IMR-90 (cell line): ENCODE data around the gene TXNDC5.

ENCODE experiments used
- CTCF ChIP-seq: conservative IDR thresholded peaks from 2 replicates; pipeline ENCODE4 v1.5.1; 2012; ENCODE audit warnings: mild to moderate bottlenecking, low read depth, low read length, improper control_type of control experiment
- NFE2L2 ChIP-seq: fragments of 150-350 bp; IDR thresholded peaks from 2 replicates; pipeline ENCODE4 v1.6.1; 2016; ENCODE audit warnings: low read depth, mild to moderate bottlenecking, low read length
- POLR2A ChIP-seq: IDR thresholded peaks from 2 replicates; pipeline ENCODE4 v1.6.1; 2012; ENCODE audit warnings: mild to moderate bottlenecking, low read depth, low read length
- RFX5 ChIP-seq: IDR thresholded peaks from 2 replicates; pipeline ENCODE4 v1.8.0; 2012; ENCODE audit warnings: low read depth, mild to moderate bottlenecking, low read length, moderate library complexity

GRCh38 chr6:7938562-7939183 is 28.1 kb upstream of the TXNDC5 start:
- TF ChIP-seq CTCF (no peak), RFX5 (no peak), POLR2A (no peak), NFE2L2 (no peak)
